K562 (cell line): ENCODE results near the gene ARL8A. TPM values are rescaled to one million over a fixed set of nuclear protein-coding genes. Genes with fewer than 3 reads are reported as not detected.

Source experiments
- ATF3 ChIP-seq, 2 experiments: fragments of 450-650 bp in 1 of 2; sonication (generic) in 1 of 2; formaldehyde crosslinking in 1 of 2; IDR thresholded peaks in 1 of 2; conservative IDR thresholded peaks in 1 of 2; 2 replicates each; pipeline versions ENCODE4 v1.6.1 to v1.8.1; 2016 to 2023; ENCODE audit warnings: mild to moderate bottlenecking in 2 of 2, moderate library complexity in 2 of 2, inconsistent platforms in 1 of 2, missing genetic modification reagents in 1 of 2
- DPF2 ChIP-seq: fragments of 450-650 bp; IDR thresholded peaks from 2 replicates; pipeline ENCODE4 v1.6.1; 2016
- EP300 ChIP-seq: IDR thresholded peaks from 2 replicates; pipeline ENCODE4 v1.6.1; 2012; ENCODE audit warnings: low read length, improper control_type of control experiment
- FOXK2 ChIP-seq, 2 experiments: fragments of 450-650 bp; IDR thresholded peaks in 1 of 2; conservative IDR thresholded peaks in 1 of 2; 2 replicates each; pipeline ENCODE4 v1.6.1; 2016; ENCODE audit warnings: low read depth in 2 of 2, mild to moderate bottlenecking in 1 of 2
- JUN ChIP-seq, 2 experiments: sonication (generic) in 1 of 2; formaldehyde crosslinking in 1 of 2; IDR thresholded peaks; 2 replicates each; pipeline versions ENCODE4 v1.6.1 to v1.8.0; 2012 to 2022; ENCODE audit warnings: borderline replicate concordance in 2 of 2, mild to moderate bottlenecking in 2 of 2, improper control_type of control experiment in 1 of 2, low read depth in 1 of 2, low read length in 1 of 2, missing genetic modification reagents in 1 of 2
- MYC ChIP-seq, 2 experiments: fragments of 250-450 bp in 1 of 2; sonication (Bioruptor Pico) in 1 of 2; IDR thresholded peaks; 2 replicates each; pipeline versions ENCODE4 v1.5.1 to v1.6.1; 2012 to 2021; ENCODE audit warnings: low read depth in 2 of 2, borderline replicate concordance in 1 of 2, improper control_type of control experiment in 1 of 2, low read length in 1 of 2, mild to moderate bottlenecking in 1 of 2, moderate library complexity in 1 of 2
- NCOA2 ChIP-seq, 2 experiments: fragments of 450-650 bp; IDR thresholded peaks; 2 replicates each; pipeline ENCODE4 v1.6.1; 2018; ENCODE audit warnings: mild to moderate bottlenecking in 2 of 2, moderate library complexity in 1 of 2; ENCODE audit not compliant: partially characterized antibody in 2 of 2
- PHB2 ChIP-seq: fragments of 450-650 bp; IDR thresholded peaks from 2 replicates; pipeline ENCODE4 v1.6.1; 2017; ENCODE audit warnings: low read depth
- PHF21A ChIP-seq: fragments of 450-650 bp; IDR thresholded peaks from 2 replicates; pipeline ENCODE4 v1.6.1; 2017; ENCODE audit warnings: low read depth, borderline replicate concordance
- RAD21 ChIP-seq, 2 experiments: fragments of 250-450 bp in 1 of 2; fragments of 450-650 bp in 1 of 2; sonication (Bioruptor Pico) in 1 of 2; formaldehyde crosslinking in 1 of 2; IDR thresholded peaks in 1 of 2; conservative IDR thresholded peaks in 1 of 2; 2 replicates each; pipeline versions ENCODE4 v1.4.0 to v1.8.0; 2020 to 2022; ENCODE audit warnings: mild to moderate bottlenecking in 2 of 2, moderate library complexity in 1 of 2
- RCOR1 ChIP-seq, 2 experiments: IDR thresholded peaks; 2 replicates each; pipeline ENCODE4 v1.6.1; 2012; ENCODE audit warnings: low read depth in 2 of 2, low read length in 2 of 2, borderline replicate concordance in 1 of 2, improper control_type of control experiment in 1 of 2
- SMARCE1 ChIP-seq: fragments of 450-650 bp; IDR thresholded peaks from 2 replicates; pipeline ENCODE4 v1.7.1; 2016; ENCODE audit warnings: mild to moderate bottlenecking
- TAL1 ChIP-seq: fragments of 450-650 bp; IDR thresholded peaks from 2 replicates; pipeline ENCODE4 v1.6.1; 2016; ENCODE audit warnings: mild to moderate bottlenecking
- ZBTB17 ChIP-seq: fragments of 450-650 bp; formaldehyde crosslinking; IDR thresholded peaks from 2 replicates; pipeline ENCODE4 v1.4.0; 2020; ENCODE audit warnings: mild to moderate bottlenecking
- ZNF239 ChIP-seq: fragments of 250-450 bp; sonication (Bioruptor Pico); IDR thresholded peaks from 2 replicates; pipeline ENCODE4 v1.4.0; 2020; ENCODE audit warnings: mild to moderate bottlenecking
- ZNF395 ChIP-seq: fragments of 200-800 bp; sonication (Bioruptor generic); IDR thresholded peaks from 2 replicates; pipeline ENCODE4 v1.6.1; 2017; ENCODE audit warnings: missing genetic modification characterization, missing compliant biosample characterization
- polyA plus RNA-seq, 8 experiments: library from polyadenylated mRNA; depleted of rRNA in 4 of 8; stranded (reverse) in 5 of 8; unstranded in 3 of 8; fragments of >200 nt; fragmentation: Nextera tagmentation in 2 of 8; fragmentation: Illumina TruSeq in 1 of 8; extraction: Ambion mirVana in 2 of 8; extraction: Trizol in 1 of 8; gene quantifications; 2 replicates each; pipeline versions ENCODE4 v1.2.1 to v1.2.3, GENCODE V29; 2011 to 2014; ENCODE audit warnings: inconsistent platforms in 1 of 8, missing spikeins in 1 of 8
- total RNA-seq, 7 experiments: library from RNA; depleted of rRNA in 6 of 7; stranded (reverse); fragments of >200 nt in 6 of 7; fragmentation: Illumina TruSeq in 2 of 7; extraction: Trizol in 2 of 7; gene quantifications; 2 replicates each; pipeline versions ENCODE4 v1.2.1 to v1.2.3, GENCODE V29; 2011 to 2021; ENCODE audit warnings: low replicate concordance in 1 of 7
- TF ChIP-seq, protein P1 (sequence below): fragments of 200-800 bp; sonication (Bioruptor generic); IDR thresholded peaks from 2 replicates; pipeline ENCODE4 v1.6.1; 2016; ENCODE audit warnings: missing genetic modification characterization, missing compliant biosample characterization

ARL8A gene
- total and polyA plus RNA-seq, 9 of the 15 experiments (the other 6 are each of a cell fraction or from before 2014, with no cell fraction given) = 0.17 to 27.3 (median 15.6) TPM

- TF ChIP-seq MYC (IDR thresholded peaks at IDR 0.05; ENCODE audit: low read depth, low read length) = peak; percentile 37
- no peak for TF ChIP-seq MYC (CRISPR knock-in tag; IDR thresholded peaks at IDR 0.05; ENCODE audit: borderline replicate concordance, low read depth)
- no peak for TF ChIP-seq PHB2
- TF ChIP-seq, protein P1, sequence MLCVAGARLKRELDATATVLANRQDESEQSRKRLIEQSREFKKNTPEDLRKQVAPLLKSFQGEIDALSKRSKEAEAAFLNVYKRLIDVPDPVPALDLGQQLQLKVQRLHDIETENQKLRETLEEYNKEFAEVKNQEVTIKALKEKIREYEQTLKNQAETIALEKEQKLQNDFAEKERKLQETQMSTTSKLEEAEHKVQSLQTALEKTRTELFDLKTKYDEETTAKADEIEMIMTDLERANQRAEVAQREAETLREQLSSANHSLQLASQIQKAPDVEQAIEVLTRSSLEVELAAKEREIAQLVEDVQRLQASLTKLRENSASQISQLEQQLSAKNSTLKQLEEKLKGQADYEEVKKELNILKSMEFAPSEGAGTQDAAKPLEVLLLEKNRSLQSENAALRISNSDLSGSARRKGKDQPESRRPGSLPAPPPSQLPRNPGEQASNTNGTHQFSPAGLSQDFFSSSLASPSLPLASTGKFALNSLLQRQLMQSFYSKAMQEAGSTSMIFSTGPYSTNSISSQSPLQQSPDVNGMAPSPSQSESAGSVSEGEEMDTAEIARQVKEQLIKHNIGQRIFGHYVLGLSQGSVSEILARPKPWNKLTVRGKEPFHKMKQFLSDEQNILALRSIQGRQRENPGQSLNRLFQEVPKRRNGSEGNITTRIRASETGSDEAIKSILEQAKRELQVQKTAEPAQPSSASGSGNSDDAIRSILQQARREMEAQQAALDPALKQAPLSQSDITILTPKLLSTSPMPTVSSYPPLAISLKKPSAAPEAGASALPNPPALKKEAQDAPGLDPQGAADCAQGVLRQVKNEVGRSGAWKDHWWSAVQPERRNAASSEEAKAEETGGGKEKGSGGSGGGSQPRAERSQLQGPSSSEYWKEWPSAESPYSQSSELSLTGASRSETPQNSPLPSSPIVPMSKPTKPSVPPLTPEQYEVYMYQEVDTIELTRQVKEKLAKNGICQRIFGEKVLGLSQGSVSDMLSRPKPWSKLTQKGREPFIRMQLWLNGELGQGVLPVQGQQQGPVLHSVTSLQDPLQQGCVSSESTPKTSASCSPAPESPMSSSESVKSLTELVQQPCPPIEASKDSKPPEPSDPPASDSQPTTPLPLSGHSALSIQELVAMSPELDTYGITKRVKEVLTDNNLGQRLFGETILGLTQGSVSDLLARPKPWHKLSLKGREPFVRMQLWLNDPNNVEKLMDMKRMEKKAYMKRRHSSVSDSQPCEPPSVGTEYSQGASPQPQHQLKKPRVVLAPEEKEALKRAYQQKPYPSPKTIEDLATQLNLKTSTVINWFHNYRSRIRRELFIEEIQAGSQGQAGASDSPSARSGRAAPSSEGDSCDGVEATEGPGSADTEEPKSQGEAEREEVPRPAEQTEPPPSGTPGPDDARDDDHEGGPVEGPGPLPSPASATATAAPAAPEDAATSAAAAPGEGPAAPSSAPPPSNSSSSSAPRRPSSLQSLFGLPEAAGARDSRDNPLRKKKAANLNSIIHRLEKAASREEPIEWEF (CRISPR knock-in tag) = no peak
- TF ChIP-seq JUN (IDR thresholded peaks at IDR 0.05; ENCODE audit: borderline replicate concordance, low read depth, low read length) = peak; percentile 91
- 0 out of 2 replicates have a peak, but pooled peaks have one; percentile 14 for TF ChIP-seq JUN (CRISPR knock-in tag; IDR thresholded peaks at IDR 0.05; ENCODE audit: borderline replicate concordance)
- TF ChIP-seq FOXK2 (conservative IDR thresholded peaks at IDR 0.05 in 1 of 2, IDR thresholded peaks at IDR 0.05 in 1 of 2; ENCODE audit: low read depth in 2 of 2) = peak in 1 of 2 experiments; percentile 34; a peak in 1 of 4 replicates
- TF ChIP-seq RCOR1 (IDR thresholded peaks at IDR 0.05; ENCODE audit: borderline replicate concordance in 1 of 2, low read depth in 2 of 2, low read length in 2 of 2) = peak; percentile 7 to 81; a peak in 2 of 4 replicates
- TF ChIP-seq ZNF239 (CRISPR knock-in tag) = no peak
- TF ChIP-seq TAL1 = peak; percentile 47; the same call in 1 of the 2 replicates
- peak; percentile 49; the same call in 1 of the 2 replicates for TF ChIP-seq EP300
- no peak for TF ChIP-seq NCOA2 (IDR thresholded peaks at IDR 0.05; ENCODE audit: partially characterized antibody in 2 of 2)
- TF ChIP-seq ZNF395 (CRISPR knock-in tag) = 0 out of 2 replicates have a peak, but pooled peaks have one; percentile 26
- peak; percentile 88 for TF ChIP-seq ATF3 (IDR thresholded peaks at IDR 0.05)
- no peak for TF ChIP-seq ATF3 (CRISPR knock-in tag; conservative IDR thresholded peaks at IDR 0.05)
- peak; percentile 90 for TF ChIP-seq SMARCE1
- TF ChIP-seq PHF21A = peak; percentile 55; the same call in 1 of the 2 replicates
- no peak for TF ChIP-seq RAD21 (CRISPR knock-in tag; conservative IDR thresholded peaks at IDR 0.05 in 1 of 2, IDR thresholded peaks at IDR 0.05 in 1 of 2)
- TF ChIP-seq ZBTB17 (CRISPR knock-in tag) = peak; percentile 31; the same call in 1 of the 2 replicates
- TF ChIP-seq DPF2 = peak; percentile 89
Observed at GRCh38 chr1:202106340-202107254, 37.9 kb downstream of the ARL8A start (continued).
